ENCODE measurements around the gene LYPD6.

Gene LYPD6

GRCh38 chr2:149388120-149388816 is 57.9 kb downstream of the LYPD6 start:
- no peak overlapping the region for H3K4me3 ChIP-seq (ENCODE audit: low read depth, low read length)
- DNase-seq (ENCODE audit: low read depth), result peak; percentile 24
- TF ChIP-seq, protein P1, sequence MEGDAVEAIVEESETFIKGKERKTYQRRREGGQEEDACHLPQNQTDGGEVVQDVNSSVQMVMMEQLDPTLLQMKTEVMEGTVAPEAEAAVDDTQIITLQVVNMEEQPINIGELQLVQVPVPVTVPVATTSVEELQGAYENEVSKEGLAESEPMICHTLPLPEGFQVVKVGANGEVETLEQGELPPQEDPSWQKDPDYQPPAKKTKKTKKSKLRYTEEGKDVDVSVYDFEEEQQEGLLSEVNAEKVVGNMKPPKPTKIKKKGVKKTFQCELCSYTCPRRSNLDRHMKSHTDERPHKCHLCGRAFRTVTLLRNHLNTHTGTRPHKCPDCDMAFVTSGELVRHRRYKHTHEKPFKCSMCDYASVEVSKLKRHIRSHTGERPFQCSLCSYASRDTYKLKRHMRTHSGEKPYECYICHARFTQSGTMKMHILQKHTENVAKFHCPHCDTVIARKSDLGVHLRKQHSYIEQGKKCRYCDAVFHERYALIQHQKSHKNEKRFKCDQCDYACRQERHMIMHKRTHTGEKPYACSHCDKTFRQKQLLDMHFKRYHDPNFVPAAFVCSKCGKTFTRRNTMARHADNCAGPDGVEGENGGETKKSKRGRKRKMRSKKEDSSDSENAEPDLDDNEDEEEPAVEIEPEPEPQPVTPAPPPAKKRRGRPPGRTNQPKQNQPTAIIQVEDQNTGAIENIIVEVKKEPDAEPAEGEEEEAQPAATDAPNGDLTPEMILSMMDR (IDR thresholded peaks at IDR 0.05; ENCODE audit: low read depth, low read length), result peak; percentile 5
- TF ChIP-seq, protein P2, sequence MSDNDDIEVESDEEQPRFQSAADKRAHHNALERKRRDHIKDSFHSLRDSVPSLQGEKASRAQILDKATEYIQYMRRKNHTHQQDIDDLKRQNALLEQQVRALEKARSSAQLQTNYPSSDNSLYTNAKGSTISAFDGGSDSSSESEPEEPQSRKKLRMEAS (IDR thresholded peaks at IDR 0.05; ENCODE audit: low read depth, low read length), result no peak

DNA sequence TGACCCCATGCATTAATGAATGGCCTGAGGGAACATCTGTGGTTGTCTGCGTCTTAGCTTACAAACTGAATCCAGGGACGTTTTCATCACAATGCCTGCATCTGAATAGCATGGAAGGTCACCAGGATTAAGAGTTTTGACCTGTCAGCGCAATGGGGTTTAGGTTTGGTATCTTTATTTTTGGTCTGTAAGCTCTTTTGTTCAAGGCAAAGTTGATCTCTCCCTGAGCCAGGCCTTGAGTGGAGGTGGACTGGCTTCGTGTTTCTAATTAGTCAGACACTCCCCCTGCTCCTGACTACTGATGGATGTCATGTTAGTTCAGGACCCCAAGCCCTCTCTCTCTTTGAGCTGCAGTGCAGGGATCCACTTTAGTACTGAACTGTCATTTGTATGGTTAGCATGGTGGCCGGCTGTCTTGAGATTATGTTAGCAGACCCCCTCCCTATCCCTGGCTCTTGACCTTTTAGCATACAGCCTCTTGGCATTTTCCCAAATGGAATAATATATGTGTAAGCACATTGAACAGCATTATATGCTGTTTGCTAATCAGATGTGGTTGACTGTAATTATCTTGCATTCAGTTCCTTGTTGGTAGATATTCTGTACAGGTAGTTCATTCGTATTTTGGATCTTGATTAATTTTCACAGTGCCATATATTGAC is 59.2 kb downstream of the LYPD6 start:
- TF ChIP-seq, protein P1 (IDR thresholded peaks at IDR 0.05; ENCODE audit: low read depth, low read length), result no peak
- TF ChIP-seq, protein P2 (IDR thresholded peaks at IDR 0.05; ENCODE audit: low read depth, low read length), result no peak
- no peak for TF ChIP-seq MYC (IDR thresholded peaks at IDR 0.05; ENCODE audit: low read depth, low read length)
- TF ChIP-seq POLR2A (IDR thresholded peaks at IDR 0.05; ENCODE audit: extremely low read depth, insufficient read length), result no peak
- no peak overlapping the region for H3K4me3 ChIP-seq (ENCODE audit: low read depth, low read length)
- DNase-seq (ENCODE audit: low read depth), result no peak

- TF ChIP-seq MYC (IDR thresholded peaks at IDR 0.05; ENCODE audit: low read depth, low read length), result no peak
- no peak overlapping the region for H3K4me3 ChIP-seq (ENCODE audit: low read depth, low read length)
- DNase-seq (ENCODE audit: low read depth), result no peak
Measured at GRCh38 chr2:149393614-149394013, 63.2 kb downstream of the LYPD6 start.

DNA sequence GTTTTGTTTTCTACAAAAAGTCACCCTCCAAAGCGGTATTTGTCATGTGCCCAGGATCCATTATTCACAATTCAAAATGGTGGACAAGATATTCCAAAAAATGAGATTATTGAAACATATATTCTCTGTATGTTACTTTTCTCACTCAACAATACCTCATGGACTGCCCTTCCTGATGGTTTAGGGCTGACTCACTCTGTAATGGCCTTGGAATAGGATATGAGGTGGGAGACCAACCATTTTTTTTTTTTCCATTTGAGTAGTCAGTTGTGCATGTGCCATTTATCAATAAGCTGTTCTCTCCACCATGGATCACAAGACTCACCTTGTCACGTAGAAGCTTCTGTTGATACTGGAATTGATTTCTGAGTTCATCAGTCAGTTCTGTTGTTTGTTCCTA is 64.5 kb downstream of the LYPD6 start:
- H3K4me3 ChIP-seq (ENCODE audit: low read depth, low read length), result no peak overlapping the region
- DNase-seq (ENCODE audit: low read depth), result no peak
- TF ChIP-seq POLR2A (IDR thresholded peaks at IDR 0.05; ENCODE audit: extremely low read depth, insufficient read length) (no peak), MYC (IDR thresholded peaks at IDR 0.05; ENCODE audit: low read depth, low read length) (no peak)
- TF ChIP-seq, protein P2 (IDR thresholded peaks at IDR 0.05; ENCODE audit: low read depth, low read length), result no peak
- TF ChIP-seq, protein P1 (IDR thresholded peaks at IDR 0.05; ENCODE audit: low read depth, low read length), result no peak

GRCh38 chr2:149399934-149400615 is 69.7 kb downstream of the LYPD6 start:
- TF ChIP-seq, protein P1 (IDR thresholded peaks at IDR 0.05; ENCODE audit: low read depth, low read length), result no peak
- TF ChIP-seq, protein P2 (IDR thresholded peaks at IDR 0.05; ENCODE audit: low read depth, low read length), result no peak
- no peak for TF ChIP-seq POLR2A (IDR thresholded peaks at IDR 0.05; ENCODE audit: extremely low read depth, insufficient read length)
- no peak for DNase-seq (ENCODE audit: low read depth)
- no peak overlapping the region for H3K4me3 ChIP-seq (ENCODE audit: low read depth, low read length)

DNA sequence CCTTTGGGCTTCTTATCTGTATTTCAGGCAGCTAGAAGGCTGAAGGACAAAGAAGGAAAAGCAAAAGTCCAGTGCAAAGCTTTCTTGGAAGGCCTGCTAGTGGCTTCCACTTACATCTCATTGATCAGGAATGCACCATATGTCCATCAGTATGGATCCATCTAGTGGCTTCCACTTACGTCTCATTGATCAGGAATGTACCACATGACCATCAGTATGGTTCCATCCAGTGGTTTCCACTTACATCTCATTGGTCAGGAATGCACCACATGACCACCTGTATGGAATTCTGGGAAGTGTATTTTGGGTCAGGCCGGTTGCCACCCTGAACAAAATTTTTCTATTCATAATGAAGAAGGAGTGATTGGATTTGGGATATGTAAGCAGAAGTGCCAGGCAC is 70.6 kb downstream of the LYPD6 start:
- no peak overlapping the region for H3K4me3 ChIP-seq (ENCODE audit: low read depth, low read length)
- TF ChIP-seq MYC (IDR thresholded peaks at IDR 0.05; ENCODE audit: low read depth, low read length) (no peak), POLR2A (IDR thresholded peaks at IDR 0.05; ENCODE audit: extremely low read depth, insufficient read length) (no peak)
- TF ChIP-seq, protein P1 (IDR thresholded peaks at IDR 0.05; ENCODE audit: low read depth, low read length), result no peak
- TF ChIP-seq, protein P2 (IDR thresholded peaks at IDR 0.05; ENCODE audit: low read depth, low read length), result no peak
- DNase-seq (ENCODE audit: low read depth), result no peak

Data from NB4 (cell line).